ENCODE measurements around the gene TRO.

TRO gene

GRCh38 chrX:54979432-54979831 is 58.8 kb downstream of the TRO start:
- TF ChIP-seq EZH2 (IDR thresholded peaks at IDR 0.05) (no peak), FOXP2 (optimal IDR thresholded peaks at IDR 0.05; ENCODE audit: control extremely low read depth, extremely low read length, insufficient read depth) (no peak), POLR2AphosphoS5 (IDR thresholded peaks at IDR 0.05; ENCODE audit: borderline replicate concordance, low read depth, low read length) (no peak)

GRCh38 chrX:54980334-54980733 is 59.7 kb downstream of the TRO start:
- Histone ChIP-seq H3K9ac (ENCODE audit: insufficient read length) (no peak overlapping the region), H3K9me3 (ENCODE audit: low read depth, low read length) (no peaks in the 10 kb centered on the region), H3K36me3 (ENCODE audit: insufficient read depth, low read length) (no peaks in the 10 kb centered on the region), H3K27ac (no peak overlapping the region), H3K4me3 (no peak overlapping the region)
- no peak for DNase-seq (ENCODE audit: low read depth, low spot score)
- TF ChIP-seq EZH2 (IDR thresholded peaks at IDR 0.05) (no peak), POLR2AphosphoS5 (IDR thresholded peaks at IDR 0.05; ENCODE audit: borderline replicate concordance, low read depth, low read length) (no peak), FOXP2 (optimal IDR thresholded peaks at IDR 0.05; ENCODE audit: control extremely low read depth, extremely low read length, insufficient read depth) (no peak)

More at GRCh38 chrX:54979432-54979831, 58.8 kb downstream of the TRO start:
- no peak overlapping the region for H3K27ac ChIP-seq
- H3K4me3 ChIP-seq: no peak overlapping the region
- no peak for DNase-seq (ENCODE audit: low read depth, low spot score)
- no peak overlapping the region for H3K9ac ChIP-seq (ENCODE audit: insufficient read length)
- no peaks in the 10 kb centered on the region for H3K36me3 ChIP-seq (ENCODE audit: insufficient read depth, low read length)
- no peaks in the 10 kb centered on the region for H3K9me3 ChIP-seq (ENCODE audit: low read depth, low read length)

Data from SK-N-MC (cell line).